Ishikawa (cell line): ENCODE measurements around the gene RUVBL1.

Experiments used
- CEBPB ChIP-seq: IDR thresholded peaks from 2 replicates; pipeline ENCODE4 v1.6.1; 2012
- EGR1 ChIP-seq: IDR thresholded peaks from 2 replicates; pipeline ENCODE4 v1.6.1; 2012
- EP300 ChIP-seq: IDR thresholded peaks from 2 replicates; pipeline ENCODE4 v1.6.1; 2012; ENCODE audit warnings: borderline replicate concordance
- FOXM1 ChIP-seq: IDR thresholded peaks from 2 replicates; pipeline ENCODE4 v1.6.1; 2012; ENCODE audit warnings: low read depth, borderline replicate concordance
- TEAD4 ChIP-seq: IDR thresholded peaks from 2 replicates; pipeline ENCODE4 v1.6.1; 2012
- TF ChIP-seq, protein P1 (sequence below): IDR thresholded peaks from 2 replicates; pipeline ENCODE4 v1.6.1; 2012; ENCODE audit warnings: low read depth, mild to moderate bottlenecking
- TF ChIP-seq, protein P2 (sequence below): IDR thresholded peaks from 2 replicates; pipeline ENCODE4 v1.6.1; 2012
- TF ChIP-seq, protein P3 (sequence below): IDR thresholded peaks from 2 replicates; pipeline ENCODE4 v1.6.1; 2012

DNA sequence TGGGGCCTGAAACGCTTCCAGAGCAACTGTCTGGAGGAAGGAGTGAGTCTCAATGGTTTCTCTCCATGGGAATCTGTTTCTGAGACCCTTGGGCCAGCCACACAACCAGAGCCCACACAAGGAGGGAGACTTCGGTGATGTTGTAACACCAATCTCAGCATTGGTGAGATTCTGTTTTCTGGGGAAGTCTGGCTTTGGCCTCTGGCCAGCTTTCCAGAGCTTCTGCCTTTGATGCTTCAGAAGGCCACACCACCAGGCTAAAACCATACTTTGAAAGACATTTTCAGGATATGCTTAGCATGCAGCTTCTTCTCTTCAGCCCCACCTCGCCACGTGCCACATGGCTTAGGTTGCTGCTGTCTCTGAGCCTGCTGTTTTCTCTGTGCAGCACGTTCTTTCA is 26.0 kb upstream of the RUVBL1 start:
- TF ChIP-seq EP300 (no peak), CEBPB (no peak), EGR1 (no peak), FOXM1 (no peak), TEAD4 (no peak)
- TF ChIP-seq, protein P1, sequence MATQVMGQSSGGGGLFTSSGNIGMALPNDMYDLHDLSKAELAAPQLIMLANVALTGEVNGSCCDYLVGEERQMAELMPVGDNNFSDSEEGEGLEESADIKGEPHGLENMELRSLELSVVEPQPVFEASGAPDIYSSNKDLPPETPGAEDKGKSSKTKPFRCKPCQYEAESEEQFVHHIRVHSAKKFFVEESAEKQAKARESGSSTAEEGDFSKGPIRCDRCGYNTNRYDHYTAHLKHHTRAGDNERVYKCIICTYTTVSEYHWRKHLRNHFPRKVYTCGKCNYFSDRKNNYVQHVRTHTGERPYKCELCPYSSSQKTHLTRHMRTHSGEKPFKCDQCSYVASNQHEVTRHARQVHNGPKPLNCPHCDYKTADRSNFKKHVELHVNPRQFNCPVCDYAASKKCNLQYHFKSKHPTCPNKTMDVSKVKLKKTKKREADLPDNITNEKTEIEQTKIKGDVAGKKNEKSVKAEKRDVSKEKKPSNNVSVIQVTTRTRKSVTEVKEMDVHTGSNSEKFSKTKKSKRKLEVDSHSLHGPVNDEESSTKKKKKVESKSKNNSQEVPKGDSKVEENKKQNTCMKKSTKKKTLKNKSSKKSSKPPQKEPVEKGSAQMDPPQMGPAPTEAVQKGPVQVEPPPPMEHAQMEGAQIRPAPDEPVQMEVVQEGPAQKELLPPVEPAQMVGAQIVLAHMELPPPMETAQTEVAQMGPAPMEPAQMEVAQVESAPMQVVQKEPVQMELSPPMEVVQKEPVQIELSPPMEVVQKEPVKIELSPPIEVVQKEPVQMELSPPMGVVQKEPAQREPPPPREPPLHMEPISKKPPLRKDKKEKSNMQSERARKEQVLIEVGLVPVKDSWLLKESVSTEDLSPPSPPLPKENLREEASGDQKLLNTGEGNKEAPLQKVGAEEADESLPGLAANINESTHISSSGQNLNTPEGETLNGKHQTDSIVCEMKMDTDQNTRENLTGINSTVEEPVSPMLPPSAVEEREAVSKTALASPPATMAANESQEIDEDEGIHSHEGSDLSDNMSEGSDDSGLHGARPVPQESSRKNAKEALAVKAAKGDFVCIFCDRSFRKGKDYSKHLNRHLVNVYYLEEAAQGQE, result no peak
- TF ChIP-seq, protein P2, sequence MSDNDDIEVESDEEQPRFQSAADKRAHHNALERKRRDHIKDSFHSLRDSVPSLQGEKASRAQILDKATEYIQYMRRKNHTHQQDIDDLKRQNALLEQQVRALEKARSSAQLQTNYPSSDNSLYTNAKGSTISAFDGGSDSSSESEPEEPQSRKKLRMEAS, result no peak
- TF ChIP-seq, protein P3, sequence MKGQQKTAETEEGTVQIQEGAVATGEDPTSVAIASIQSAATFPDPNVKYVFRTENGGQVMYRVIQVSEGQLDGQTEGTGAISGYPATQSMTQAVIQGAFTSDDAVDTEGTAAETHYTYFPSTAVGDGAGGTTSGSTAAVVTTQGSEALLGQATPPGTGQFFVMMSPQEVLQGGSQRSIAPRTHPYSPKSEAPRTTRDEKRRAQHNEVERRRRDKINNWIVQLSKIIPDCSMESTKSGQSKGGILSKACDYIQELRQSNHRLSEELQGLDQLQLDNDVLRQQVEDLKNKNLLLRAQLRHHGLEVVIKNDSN, result no peak
